SU-DHL-6 (cell line): ENCODE data around the gene LHX2.

ENCODE experiments used
- H2AFZ ChIP-seq: fragments of 200-600 bp; sonication (generic); 2 replicates; pipeline ENCODE4 v1.6.1; 2014; ENCODE audit warnings: low read depth, mild to moderate bottlenecking, moderate library complexity, mixed read lengths, antibody characterized with exemption, low read length; ENCODE audit not compliant: severe bottlenecking
- H3F3A ChIP-seq: fragments of 200-600 bp; shearing (Covaris generic); 2 replicates; pipeline ENCODE4 v1.6.0; 2016; ENCODE audit warnings: antibody characterized with exemption, mild to moderate bottlenecking; ENCODE audit not compliant: insufficient read depth
- H3K27ac ChIP-seq: fragments of 200-600 bp; sonication (generic); 2 replicates; pipeline ENCODE4 v1.5.1; 2016; ENCODE audit warnings: low read depth, mild to moderate bottlenecking, low read length, moderate library complexity, mixed read lengths
- H3K27me3 ChIP-seq: fragments of 200-600 bp; sonication (generic), shearing (Covaris generic); 2 replicates; pipeline ENCODE4 v1.6.0; 2014; ENCODE audit warnings: mild to moderate bottlenecking, low read length
- H3K36me3 ChIP-seq: fragments of 200-600 bp; sonication (generic); 2 replicates; pipeline ENCODE4 v1.6.1; 2014; ENCODE audit warnings: mild to moderate bottlenecking, low read length, mixed read lengths
- H3K4me2 ChIP-seq: fragments of 300-600, 200-600 bp; shearing (Covaris generic), sonication (generic); 2 replicates; pipeline ENCODE4 v1.6.0; 2014; ENCODE audit warnings: low read length, low read depth, mild to moderate bottlenecking; ENCODE audit not compliant: poor library complexity, severe bottlenecking
- H3K4me3 ChIP-seq: fragments of 200-600 bp; sonication (generic); 2 replicates; pipeline ENCODE4 v1.5.1; 2014; ENCODE audit warnings: antibody characterized with exemption, low read length, mild to moderate bottlenecking, mixed read lengths; ENCODE audit not compliant: insufficient read depth, poor library complexity, severe bottlenecking
- H3K79me2 ChIP-seq: fragments of 200-600 bp; sonication (generic); 2 replicates; pipeline ENCODE4 v1.6.1; 2014; ENCODE audit warnings: mild to moderate bottlenecking, low read length, moderate library complexity; ENCODE audit not compliant: insufficient read depth
- H3K9ac ChIP-seq: fragments of 200-600 bp; sonication (generic); 2 replicates; pipeline ENCODE4 v1.7.0; 2014; ENCODE audit warnings: mild to moderate bottlenecking, low read length
- H3K9me2 ChIP-seq: fragments of 200-600 bp; sonication (generic); replicated peaks from 2 replicates; pipeline ENCODE4 v1.6.1; 2014; ENCODE audit warnings: low read length; ENCODE audit not compliant: insufficient read depth
- H3K9me3 ChIP-seq: fragments of 200-600 bp; sonication (generic); 2 replicates; pipeline ENCODE4 v1.6.1; 2014; ENCODE audit warnings: low read length, mixed read lengths; ENCODE audit not compliant: insufficient read depth
- H4K20me1 ChIP-seq: fragments of 200-600 bp; sonication (generic); 2 replicates; pipeline ENCODE4 v1.6.1; 2014; ENCODE audit warnings: low read depth, mild to moderate bottlenecking, antibody characterized with exemption, low read length, moderate library complexity, mixed read lengths
- EZH2phosphoT487 ChIP-seq: fragments of 200-600 bp; sonication (generic), shearing (Covaris generic); conservative IDR thresholded peaks from 2 replicates; pipeline ENCODE4 v1.6.1; 2018; ENCODE audit warnings: mild to moderate bottlenecking, antibody characterized with exemption, low read length, moderate library complexity, mixed read lengths
- TF ChIP-seq, protein P1 (sequence below): fragments of 200-600 bp; sonication (generic); IDR thresholded peaks from one replicate; pipeline ENCODE4 v1.5.1; 2017; ENCODE audit warnings: antibody characterized with exemption, mild to moderate bottlenecking, low read length, moderate library complexity; ENCODE audit not compliant: insufficient read depth, poor library complexity, severe bottlenecking

LHX2 gene

DNA sequence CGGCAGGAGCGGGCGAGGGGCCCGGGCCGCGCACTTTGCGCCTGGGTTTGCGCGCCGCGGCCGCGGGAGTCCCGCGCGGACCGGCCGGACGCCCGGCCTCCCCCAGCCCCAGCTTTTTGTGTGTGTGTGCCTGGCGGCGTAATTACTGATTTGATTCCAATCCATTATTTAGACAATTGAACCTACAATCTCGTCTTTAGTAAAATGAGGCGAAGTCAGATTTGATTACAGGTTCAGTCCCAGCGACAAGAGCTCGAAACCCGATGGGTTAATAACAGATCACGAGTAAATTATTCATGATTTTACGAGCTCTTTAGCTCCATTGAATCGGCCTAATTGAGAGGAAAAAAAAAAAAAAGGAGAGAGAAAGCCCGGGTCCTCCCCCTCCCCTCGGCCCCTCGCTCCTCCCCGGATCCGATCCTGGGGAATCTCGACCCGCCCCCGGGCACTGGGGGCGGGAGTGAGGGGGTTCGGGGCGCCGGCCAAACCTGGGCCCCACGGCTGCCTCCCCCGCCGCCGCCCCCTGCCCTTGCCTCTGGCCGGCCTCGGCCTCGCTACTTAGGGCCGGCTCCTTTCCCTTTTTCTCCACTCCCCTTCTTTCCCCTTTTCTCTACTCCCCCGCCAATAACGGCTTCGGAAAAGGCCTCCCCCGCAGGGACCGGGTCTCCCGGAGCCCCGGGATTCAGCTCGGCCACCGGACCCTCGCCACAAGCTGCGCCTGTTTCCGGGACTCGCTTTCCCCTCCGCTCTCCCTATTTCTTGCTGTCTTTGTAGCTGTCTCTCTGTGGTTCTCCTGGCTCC lies 6.6 kb downstream of the LHX2 start:
- H2AFZ ChIP-seq, result no peak overlapping the region

DNA sequence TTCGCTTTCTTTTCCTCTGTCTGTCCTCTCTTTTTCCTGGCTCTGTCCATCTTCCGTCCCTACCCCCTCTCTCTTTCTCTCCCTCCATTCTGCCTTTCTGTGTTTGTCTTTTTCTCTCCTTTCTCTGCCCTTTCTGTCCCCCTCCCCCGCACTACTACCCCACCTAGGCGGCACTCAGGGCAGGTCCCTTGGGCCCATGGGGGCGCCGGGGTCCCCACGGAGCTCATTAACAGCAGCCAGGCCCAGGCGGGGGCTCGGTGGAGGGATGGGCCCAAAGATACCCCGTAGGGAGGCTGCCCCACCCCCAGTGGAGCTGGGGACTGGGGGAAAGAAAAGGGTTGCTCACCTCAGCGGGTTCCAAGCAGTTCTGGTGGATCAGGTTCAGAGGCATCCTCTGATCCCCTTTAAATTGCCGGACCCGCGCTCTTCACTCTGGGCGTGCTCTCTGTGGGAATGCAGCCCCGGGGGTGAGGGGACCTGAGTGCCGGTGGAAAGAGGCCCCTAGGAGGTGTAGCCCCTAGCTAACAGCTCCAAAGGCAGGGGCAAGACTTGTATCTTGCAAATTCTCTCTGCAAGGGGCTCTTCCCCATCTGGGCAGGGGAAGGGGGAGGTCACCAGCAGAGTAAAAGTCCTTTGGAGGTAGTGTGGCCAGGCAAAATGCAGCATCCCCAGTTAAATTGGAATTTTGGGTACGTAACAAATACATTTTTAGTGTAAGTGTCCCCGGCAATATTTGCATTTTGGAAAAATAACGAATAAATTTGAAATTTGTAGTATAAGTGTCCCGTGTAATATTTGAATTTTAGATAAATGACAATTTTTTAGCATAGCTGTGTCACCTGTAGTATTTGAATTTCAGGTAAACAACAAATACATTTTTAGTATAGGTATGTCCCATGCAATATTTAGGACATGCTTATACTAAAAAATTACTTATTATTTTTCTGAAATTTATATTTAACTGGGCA lies 7.4 kb downstream of the LHX2 start:
- no peaks in the 10 kb centered on the region for H3K27me3 ChIP-seq

More for the DNA sequence above, 6.6 kb downstream of the LHX2 start:
- no peaks in the 10 kb centered on the region for H3K79me2 ChIP-seq
- H3K9ac ChIP-seq, result no peak overlapping the region
- H3K36me3 ChIP-seq, result no peaks in the 10 kb centered on the region
- no peak for TF ChIP-seq EZH2phosphoT487
- TF ChIP-seq, protein P1, sequence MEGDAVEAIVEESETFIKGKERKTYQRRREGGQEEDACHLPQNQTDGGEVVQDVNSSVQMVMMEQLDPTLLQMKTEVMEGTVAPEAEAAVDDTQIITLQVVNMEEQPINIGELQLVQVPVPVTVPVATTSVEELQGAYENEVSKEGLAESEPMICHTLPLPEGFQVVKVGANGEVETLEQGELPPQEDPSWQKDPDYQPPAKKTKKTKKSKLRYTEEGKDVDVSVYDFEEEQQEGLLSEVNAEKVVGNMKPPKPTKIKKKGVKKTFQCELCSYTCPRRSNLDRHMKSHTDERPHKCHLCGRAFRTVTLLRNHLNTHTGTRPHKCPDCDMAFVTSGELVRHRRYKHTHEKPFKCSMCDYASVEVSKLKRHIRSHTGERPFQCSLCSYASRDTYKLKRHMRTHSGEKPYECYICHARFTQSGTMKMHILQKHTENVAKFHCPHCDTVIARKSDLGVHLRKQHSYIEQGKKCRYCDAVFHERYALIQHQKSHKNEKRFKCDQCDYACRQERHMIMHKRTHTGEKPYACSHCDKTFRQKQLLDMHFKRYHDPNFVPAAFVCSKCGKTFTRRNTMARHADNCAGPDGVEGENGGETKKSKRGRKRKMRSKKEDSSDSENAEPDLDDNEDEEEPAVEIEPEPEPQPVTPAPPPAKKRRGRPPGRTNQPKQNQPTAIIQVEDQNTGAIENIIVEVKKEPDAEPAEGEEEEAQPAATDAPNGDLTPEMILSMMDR, result no peak
- H3K9me2 ChIP-seq, result no peaks in the 10 kb centered on the region
- no peak overlapping the region for H3K4me3 ChIP-seq
- H3K27me3 ChIP-seq, result no peaks in the 10 kb centered on the region
- H4K20me1 ChIP-seq, result no peaks in the 10 kb centered on the region
- H3K9me3 ChIP-seq, result no peaks in the 10 kb centered on the region
- H3K27ac ChIP-seq, result no peak overlapping the region
- no peak overlapping the region for H3K4me2 ChIP-seq
- H3F3A ChIP-seq, result no peaks in the 10 kb centered on the region

DNA sequence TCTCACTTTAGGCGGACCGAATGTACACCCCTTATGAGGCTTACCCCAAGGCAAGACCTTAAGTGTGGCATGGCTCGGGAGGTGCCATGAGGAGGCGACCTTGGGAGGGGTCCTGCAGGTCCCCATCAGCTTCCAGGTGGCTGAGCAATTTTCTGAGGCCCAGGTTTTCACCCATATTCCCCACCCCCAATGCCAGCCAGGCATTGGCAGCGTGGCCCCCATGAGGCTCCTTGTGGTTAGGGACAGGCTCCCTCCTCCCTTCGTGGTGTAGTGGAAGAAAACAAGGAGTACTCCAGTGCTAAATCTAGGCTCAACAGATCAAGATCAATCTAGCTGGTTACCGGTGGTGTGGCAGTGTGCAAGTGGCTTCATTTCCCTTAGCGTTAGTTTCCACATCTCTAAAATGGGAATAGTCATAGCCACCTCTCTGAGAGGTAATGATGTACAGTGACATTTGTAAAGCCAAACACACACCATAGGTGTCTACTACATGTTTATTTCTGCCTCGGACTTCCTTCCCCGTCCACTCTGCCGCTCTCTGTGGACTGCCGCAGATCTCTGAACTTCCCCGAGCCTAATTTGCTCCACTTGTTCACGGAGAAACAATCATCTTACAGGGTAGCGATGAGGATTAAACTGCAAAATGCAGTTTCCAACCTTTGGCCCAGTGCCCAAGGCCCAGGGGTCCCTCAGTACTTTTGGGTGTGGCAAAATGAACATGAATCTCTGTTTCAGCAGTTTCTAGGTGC lies 8.4 kb downstream of the LHX2 start:
- Histone ChIP-seq H3K79me2 (no peaks in the 10 kb centered on the region), H3K4me3 (no peak overlapping the region), H3K4me2 (no peak overlapping the region), H3K9me3 (no peaks in the 10 kb centered on the region), H3K27ac (no peak overlapping the region), H3K27me3 (no peaks in the 10 kb centered on the region), H2AFZ (no peak overlapping the region), H4K20me1 (no peaks in the 10 kb centered on the region), H3K9me2 (no peaks in the 10 kb centered on the region), H3K9ac (no peak overlapping the region), H3F3A (no peaks in the 10 kb centered on the region), H3K36me3 (no peaks in the 10 kb centered on the region)
- TF ChIP-seq, protein P1, result no peak
- TF ChIP-seq EZH2phosphoT487, result no peak

More for the DNA sequence above, 7.4 kb downstream of the LHX2 start:
- Histone ChIP-seq H4K20me1 (no peaks in the 10 kb centered on the region), H2AFZ (no peak overlapping the region), H3K9me2 (no peaks in the 10 kb centered on the region), H3K36me3 (no peaks in the 10 kb centered on the region), H3K9me3 (no peaks in the 10 kb centered on the region), H3F3A (no peaks in the 10 kb centered on the region), H3K9ac (no peak overlapping the region), H3K27ac (no peak overlapping the region), H3K79me2 (no peaks in the 10 kb centered on the region), H3K4me3 (no peak overlapping the region), H3K4me2 (no peak overlapping the region)
- TF ChIP-seq, protein P1, result no peak
- TF ChIP-seq EZH2phosphoT487, result no peak
